Panc1 (cell line): ENCODE data around the gene PDGFA.

Experiments
- CTCF ChIP-seq: fragments of 450-650 bp; IDR thresholded peaks from 2 replicates; pipeline ENCODE4 v1.5.1; 2017; ENCODE audit warnings: mild to moderate bottlenecking
- POLR2AphosphoS5 ChIP-seq: IDR thresholded peaks from 2 replicates; pipeline ENCODE4 v1.6.1; 2012; ENCODE audit warnings: mild to moderate bottlenecking, low read depth, low read length, moderate library complexity
- SIN3A ChIP-seq: IDR thresholded peaks from 2 replicates; pipeline ENCODE4 v1.6.1; 2012; ENCODE audit warnings: low read depth, mild to moderate bottlenecking, low read length, moderate library complexity, borderline replicate concordance; ENCODE audit not compliant: insufficient read depth

DNA sequence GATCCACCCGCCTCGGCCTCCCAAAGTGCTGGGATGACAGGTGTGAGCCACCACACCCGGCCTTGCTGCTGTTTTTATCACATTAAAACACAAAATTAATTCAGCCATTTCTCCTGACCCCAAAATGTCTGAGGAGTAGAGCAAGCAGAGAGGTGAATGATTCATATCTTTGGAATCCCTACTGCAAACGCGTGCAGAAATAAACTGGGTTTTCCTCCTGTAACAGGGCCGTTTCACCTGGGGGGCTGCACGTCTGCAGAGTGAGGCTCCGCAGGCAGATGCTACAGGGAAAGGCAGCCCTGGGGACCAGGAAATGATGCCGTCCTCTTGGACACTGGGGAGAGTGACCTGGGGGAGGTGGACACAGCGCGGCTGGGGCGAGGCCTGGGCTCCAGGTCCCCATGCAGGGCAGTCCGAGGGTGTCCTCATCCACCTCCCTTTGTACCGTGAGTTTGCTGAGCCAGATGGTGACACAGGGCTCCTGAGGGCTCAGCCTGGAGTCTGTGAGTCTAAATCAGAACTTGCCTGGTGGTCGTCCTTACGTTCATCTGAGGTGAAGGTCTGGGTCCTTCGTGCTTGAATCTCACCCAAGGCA is 41.9 kb downstream of the PDGFA start:
- TF ChIP-seq CTCF = no peak
- no peak for TF ChIP-seq POLR2AphosphoS5
- no peak for TF ChIP-seq SIN3A
